Parathyroid adenoma (tissue), 2 donors: Measurements from ENCODE around the gene BCKDHB.
A peak's percentile ranks its signal among the peaks of the same experiment; 100 is the strongest.

Source experiments
- H2AFZ ChIP-seq: fragments of 300-600 bp; sonication (generic); one replicate; pipeline ENCODE4 v1.7.0; 2017; ENCODE audit warnings: antibody characterized with exemption, mild to moderate bottlenecking
- H3K27ac ChIP-seq: fragments of 300-600 bp; sonication (generic); one replicate; pipeline ENCODE4 v1.7.0; 2017
- H3K27me3 ChIP-seq: fragments of 300-600 bp; sonication (generic); one replicate; pipeline ENCODE4 v1.7.0; 2017; ENCODE audit warnings: low read length; ENCODE audit not compliant: control insufficient read depth, insufficient read depth
- H3K36me3 ChIP-seq: fragments of 300-600 bp; sonication (generic); one replicate; pipeline ENCODE4 v1.7.0; 2017; ENCODE audit warnings: low read length; ENCODE audit not compliant: control insufficient read depth, insufficient read depth
- H3K4me1 ChIP-seq: fragments of 300-600 bp; sonication (generic); one replicate; pipeline ENCODE4 v1.7.0; 2017; ENCODE audit warnings: control low read depth
- H3K4me2 ChIP-seq: fragments of 300-600 bp; sonication (generic); one replicate; pipeline ENCODE4 v1.7.0; 2017; ENCODE audit warnings: low read length
- H3K4me3 ChIP-seq: fragments of 300-600 bp; sonication (generic); one replicate; pipeline ENCODE4 v1.7.0; 2017; ENCODE audit warnings: low read depth, low read length
- H3K79me2 ChIP-seq: fragments of 300-600 bp; sonication (generic); one replicate; pipeline ENCODE4 v1.7.0; 2017; ENCODE audit warnings: control low read depth
- H3K9ac ChIP-seq: fragments of 300-600 bp; sonication (generic); one replicate; pipeline ENCODE4 v1.7.0; 2017; ENCODE audit warnings: mild to moderate bottlenecking
- H3K9me3 ChIP-seq: fragments of 300-600 bp; sonication (generic); one replicate; pipeline ENCODE4 v1.7.0; 2017; ENCODE audit warnings: low read length; ENCODE audit not compliant: control insufficient read depth
- TF ChIP-seq, protein P1 (sequence below): fragments of 300-600 bp; sonication (generic); IDR thresholded peaks from one replicate; pipeline ENCODE4 v1.7.0; 2017; ENCODE audit warnings: antibody characterized with exemption, mild to moderate bottlenecking
- donor health status: primary hyperparathyroidism.

Gene BCKDHB

DNA sequence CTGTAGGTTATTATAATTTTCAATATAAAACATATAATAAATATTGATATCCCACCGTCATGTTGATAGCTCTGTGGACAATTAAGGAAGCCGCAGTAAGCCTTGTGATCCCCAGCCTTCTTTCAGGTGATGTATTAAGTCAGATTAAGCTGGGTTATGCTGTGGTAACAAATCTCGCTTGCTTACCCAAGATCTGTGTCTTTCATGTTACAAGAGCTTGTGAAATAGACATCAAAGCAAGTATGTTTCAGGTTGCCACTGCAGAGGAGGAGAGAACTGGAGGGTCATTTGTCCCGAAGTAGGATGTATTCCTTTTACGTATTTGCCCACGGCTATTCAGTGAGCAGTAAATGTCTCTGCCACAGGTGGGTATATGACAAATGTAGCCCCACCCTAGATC lies 17.8 kb upstream of the BCKDHB start:
- H3K27ac ChIP-seq: no peak overlapping the region
- no peaks in the 10 kb centered on the region for H3K4me1 ChIP-seq
- no peaks in the 10 kb centered on the region for H3K9me3 ChIP-seq
- no peak overlapping the region for H2AFZ ChIP-seq
- H3K9ac ChIP-seq: no peak overlapping the region
- TF ChIP-seq, protein P1, sequence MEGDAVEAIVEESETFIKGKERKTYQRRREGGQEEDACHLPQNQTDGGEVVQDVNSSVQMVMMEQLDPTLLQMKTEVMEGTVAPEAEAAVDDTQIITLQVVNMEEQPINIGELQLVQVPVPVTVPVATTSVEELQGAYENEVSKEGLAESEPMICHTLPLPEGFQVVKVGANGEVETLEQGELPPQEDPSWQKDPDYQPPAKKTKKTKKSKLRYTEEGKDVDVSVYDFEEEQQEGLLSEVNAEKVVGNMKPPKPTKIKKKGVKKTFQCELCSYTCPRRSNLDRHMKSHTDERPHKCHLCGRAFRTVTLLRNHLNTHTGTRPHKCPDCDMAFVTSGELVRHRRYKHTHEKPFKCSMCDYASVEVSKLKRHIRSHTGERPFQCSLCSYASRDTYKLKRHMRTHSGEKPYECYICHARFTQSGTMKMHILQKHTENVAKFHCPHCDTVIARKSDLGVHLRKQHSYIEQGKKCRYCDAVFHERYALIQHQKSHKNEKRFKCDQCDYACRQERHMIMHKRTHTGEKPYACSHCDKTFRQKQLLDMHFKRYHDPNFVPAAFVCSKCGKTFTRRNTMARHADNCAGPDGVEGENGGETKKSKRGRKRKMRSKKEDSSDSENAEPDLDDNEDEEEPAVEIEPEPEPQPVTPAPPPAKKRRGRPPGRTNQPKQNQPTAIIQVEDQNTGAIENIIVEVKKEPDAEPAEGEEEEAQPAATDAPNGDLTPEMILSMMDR: no peak
- no peaks in the 10 kb centered on the region for H3K36me3 ChIP-seq
- no peak overlapping the region for H3K4me3 ChIP-seq
- no peak overlapping the region for H3K4me2 ChIP-seq
- H3K79me2 ChIP-seq: no peaks in the 10 kb centered on the region
- H3K27me3 ChIP-seq: no peaks in the 10 kb centered on the region

DNA sequence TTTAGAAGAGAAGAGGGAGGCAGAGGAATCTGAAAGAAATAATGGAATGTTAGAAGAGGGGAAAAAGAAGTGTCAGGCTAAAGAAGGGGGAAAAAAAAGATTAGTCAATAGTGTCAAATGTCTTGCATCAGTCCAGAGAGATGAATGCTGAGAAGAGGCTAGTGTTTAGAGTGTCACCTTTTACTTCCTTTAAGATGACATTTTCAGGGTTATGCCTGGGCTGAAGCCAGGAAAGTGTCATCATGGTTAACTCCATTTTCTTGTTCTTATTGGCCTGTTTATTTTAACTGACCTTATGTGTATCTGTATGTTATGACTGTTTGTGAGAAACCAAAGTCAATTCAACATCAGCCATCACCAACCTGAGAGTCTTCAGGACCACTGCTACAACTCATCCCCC lies 15.0 kb upstream of the BCKDHB start:
- no peaks in the 10 kb centered on the region for H3K36me3 ChIP-seq
- no peak overlapping the region for H3K27ac ChIP-seq
- H3K4me1 ChIP-seq: no peaks in the 10 kb centered on the region
- no peak overlapping the region for H3K4me3 ChIP-seq
- no peak overlapping the region for H3K4me2 ChIP-seq
- H2AFZ ChIP-seq: no peak overlapping the region
- TF ChIP-seq, protein P1: no peak
- H3K9ac ChIP-seq: no peak overlapping the region
- no peaks in the 10 kb centered on the region for H3K79me2 ChIP-seq
- H3K27me3 ChIP-seq: no peaks in the 10 kb centered on the region
- H3K9me3 ChIP-seq: no peaks in the 10 kb centered on the region

DNA sequence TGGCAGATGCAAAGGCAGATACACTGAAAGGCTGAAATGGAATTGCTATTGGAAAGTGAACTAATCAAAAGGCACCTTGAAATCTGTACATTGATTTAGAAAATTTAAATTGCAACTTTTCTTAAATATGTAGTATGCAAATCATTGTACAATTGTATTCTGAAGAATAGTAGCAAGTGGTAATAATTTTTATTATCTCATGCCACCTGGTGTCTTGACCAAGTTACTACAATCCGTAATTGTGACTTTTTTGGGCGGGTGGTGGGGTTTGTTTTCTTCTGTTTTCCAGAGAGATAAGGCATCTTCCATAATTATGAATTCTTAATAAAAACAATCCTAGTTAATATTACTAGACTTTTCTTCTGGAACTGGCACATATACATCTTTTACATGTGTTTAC lies 12.5 kb upstream of the BCKDHB start:
- TF ChIP-seq, protein P1: peak; percentile 65
- Histone ChIP-seq H2AFZ (no peak overlapping the region), H3K27me3 (no peaks in the 10 kb centered on the region), H3K36me3 (no peaks in the 10 kb centered on the region), H3K4me3 (no peak overlapping the region), H3K9me3 (no peaks in the 10 kb centered on the region), H3K27ac (no peak overlapping the region), H3K79me2 (no peaks in the 10 kb centered on the region), H3K9ac (no peak overlapping the region), H3K4me2 (no peak overlapping the region), H3K4me1 (no peaks in the 10 kb centered on the region)

DNA sequence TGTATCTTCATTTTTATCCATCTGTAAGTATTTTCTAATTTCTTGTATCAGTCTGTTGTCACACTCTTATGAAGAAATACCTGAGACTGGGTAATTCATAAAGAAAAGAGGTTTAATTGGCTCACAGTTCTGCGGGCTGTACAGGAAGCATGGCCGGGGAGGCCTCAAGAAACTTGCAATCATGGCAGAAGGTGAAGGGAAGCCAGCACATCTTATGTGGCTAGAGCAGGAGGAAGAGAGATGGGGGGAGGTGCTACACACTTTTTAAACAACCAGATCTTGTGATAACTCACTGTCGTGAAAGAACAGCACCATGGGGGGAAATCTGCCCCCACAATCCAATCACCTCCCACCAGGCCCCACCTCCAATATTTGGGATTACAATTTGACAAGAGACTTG lies 10.9 kb upstream of the BCKDHB start:
- Histone ChIP-seq H3K9me3 (no peaks in the 10 kb centered on the region), H3K27me3 (no peaks in the 10 kb centered on the region), H3K4me2 (no peak overlapping the region), H3K36me3 (no peaks in the 10 kb centered on the region), H2AFZ (no peak overlapping the region), H3K4me3 (no peak overlapping the region), H3K9ac (no peak overlapping the region), H3K27ac (no peak overlapping the region), H3K79me2 (no peaks in the 10 kb centered on the region), H3K4me1 (no peaks in the 10 kb centered on the region)
- TF ChIP-seq, protein P1: no peak

DNA sequence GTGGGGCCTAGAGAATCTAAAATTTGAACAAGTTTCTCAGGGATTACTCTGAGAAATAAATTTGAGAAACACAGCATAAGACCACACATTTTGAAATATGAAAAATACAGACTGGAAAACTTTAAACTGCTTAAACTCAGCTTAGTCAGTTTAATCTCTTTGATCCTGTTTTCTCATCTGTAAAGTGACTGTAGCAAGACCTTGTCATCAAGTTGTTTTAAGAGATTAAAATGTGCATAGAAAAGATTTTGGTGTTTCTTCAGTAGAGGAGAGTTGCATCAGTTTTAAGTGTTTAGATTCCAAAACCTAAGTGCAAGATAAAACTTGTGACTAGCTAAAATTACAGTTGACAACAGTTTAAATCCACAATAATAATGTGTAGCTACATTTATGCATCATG lies 8.1 kb upstream of the BCKDHB start:
- H3K79me2 ChIP-seq: no peaks in the 10 kb centered on the region
- H3K4me2 ChIP-seq: no peak overlapping the region
- H3K4me1 ChIP-seq: no peaks in the 10 kb centered on the region
- H2AFZ ChIP-seq: no peak overlapping the region
- H3K4me3 ChIP-seq: no peak overlapping the region
- no peaks in the 10 kb centered on the region for H3K36me3 ChIP-seq
- H3K27ac ChIP-seq: no peak overlapping the region
- no peak overlapping the region for H3K9ac ChIP-seq
- H3K9me3 ChIP-seq: no peaks in the 10 kb centered on the region
- TF ChIP-seq, protein P1: no peak
- H3K27me3 ChIP-seq: no peaks in the 10 kb centered on the region
